HepG2 (cell line): ENCODE results near the gene CDH11. TPM values are rescaled to one million over a fixed set of nuclear protein-coding genes. Genes with fewer than 3 reads are reported as not detected.

Experiments used
- ATAC-seq: fragments of 200-7000 bp; cut with Tn5 transposase; 3 replicates; pipeline ENCODE4 v1.9.1; 2020; ENCODE audit warnings: mild to moderate bottlenecking, moderate library complexity
- BruUV-seq: library from RNA; stranded (reverse); fragments of 400-500 nt; replicated peaks from 2 replicates; lab custom pipeline; 2021; lab: Mats Ljungman, UMichigan
- CTCF ChIA-PET: fragments of 300-600 bp; formaldehyde crosslinking; extraction: SDS; loops from one replicate; lab custom pipeline; 2021; ENCODE audit warnings: low total read pairs, inconsistent platforms, low intra/inter-chr PET ratio; lab: Yijun Ruan, JAX
- POLR2A ChIA-PET: fragments of 350-600 bp; sonication (Branson Sonifier 250); formaldehyde crosslinking; loops from one replicate; lab custom pipeline; 2020; ENCODE audit warnings: antibody characterized with exemption, inconsistent platforms; lab: Yijun Ruan, JAX
- DNase-seq: peaks from one replicate; pipeline ENCODE4 v3.0.0-alpha.2; 2015; ENCODE audit warnings: low spot score
- FAIRE-seq: peaks from 3 replicates; lab custom pipeline; 2011; peaks lifted over from hg19 to GRCh38; lab: Jason Lieb, UNC
- H2AFZ ChIP-seq: one replicate; pipeline ENCODE4 v1.6.1; 2011; ENCODE audit warnings: low read length, inconsistent platforms
- H3K27ac ChIP-seq: fragments of 300-600 bp; 3 replicates; pipeline ENCODE4 v1.8.0; 2011; ENCODE audit warnings: mixed run types, mild to moderate bottlenecking, mixed read lengths, low read length, inconsistent platforms; ENCODE audit not compliant: insufficient read depth; ENCODE audit errors: extremely low read length
- H3K27me3 ChIP-seq, 2 experiments: fragments of 200-600 bp in 1 of 2; 2 replicates in 1 of 2; 3 replicates in 1 of 2; pipeline versions ENCODE4 v1.6.0 to v1.8.0; 2011; ENCODE audit warnings: low read length in 2 of 2, mild to moderate bottlenecking in 2 of 2, moderate library complexity in 2 of 2, inconsistent platforms in 1 of 2; ENCODE audit not compliant: insufficient read depth in 2 of 2, control insufficient read depth in 1 of 2
- H3K36me3 ChIP-seq, 2 experiments: fragments of 200-600 bp in 1 of 2; replicated peaks in 1 of 2; 2 replicates in 1 of 2; 3 replicates in 1 of 2; pipeline versions ENCODE4 v1.5.1 to v1.8.0; 2011; ENCODE audit warnings: low read length in 2 of 2, inconsistent platforms in 1 of 2; ENCODE audit not compliant: insufficient read depth in 2 of 2, control insufficient read depth in 1 of 2
- H3K4me1 ChIP-seq: 2 replicates; pipeline ENCODE4 v1.5.1; 2012; ENCODE audit warnings: low read length, inconsistent platforms; ENCODE audit not compliant: insufficient read depth
- H3K4me2 ChIP-seq: 2 replicates; pipeline ENCODE4 v1.6.0; 2011; ENCODE audit warnings: low read depth, low read length, inconsistent platforms
- H3K4me3 ChIP-seq, 3 experiments: fragments of 200-600 bp in 1 of 3; sonication (generic), shearing (Covaris generic) in 1 of 3; replicated peaks in 1 of 3; 2 replicates each; pipeline ENCODE4 v1.5.1; 2011 to 2016; ENCODE audit warnings: low read length in 3 of 3, inconsistent platforms in 2 of 3, low read depth in 2 of 3, mild to moderate bottlenecking in 2 of 3, control low read depth in 1 of 3, mixed read lengths in 1 of 3; ENCODE audit not compliant: insufficient read depth in 1 of 3
- H3K79me2 ChIP-seq: one replicate; pipeline ENCODE4 v1.6.1; 2011; ENCODE audit warnings: low read length, inconsistent platforms; ENCODE audit not compliant: insufficient read depth
- H3K9ac ChIP-seq: 2 replicates; pipeline ENCODE4 v1.6.0; 2011; ENCODE audit warnings: mild to moderate bottlenecking, low read depth, low read length, inconsistent platforms; ENCODE audit not compliant: insufficient read depth
- H3K9me3 ChIP-seq: 2 replicates; pipeline ENCODE4 v1.5.1; 2012; ENCODE audit warnings: mild to moderate bottlenecking, low read length
- H4K20me1 ChIP-seq: 2 replicates; pipeline ENCODE4 v1.6.0; 2011; ENCODE audit warnings: inconsistent platforms, mild to moderate bottlenecking, low read length, moderate library complexity; ENCODE audit not compliant: insufficient read depth
- CBX1 ChIP-seq: IDR thresholded peaks from one replicate; pipeline ENCODE4 v1.6.1; 2016; ENCODE audit warnings: antibody characterized with exemption, low read depth
- CBX5 ChIP-seq: sonication (generic); formaldehyde crosslinking; IDR thresholded peaks from 2 replicates; pipeline ENCODE4 v1.4.0; 2020; ENCODE audit warnings: missing genetic modification reagents, borderline replicate concordance
- HCFC1 ChIP-seq: fragments of 150-350 bp; IDR thresholded peaks from 2 replicates; pipeline ENCODE4 v1.6.1; 2014; ENCODE audit warnings: low read depth, low read length
- HNRNPLL ChIP-seq: fragments of 200-400 bp; formaldehyde crosslinking; IDR thresholded peaks from 2 replicates; pipeline ENCODE4 v1.6.1; 2017; ENCODE audit warnings: mild to moderate bottlenecking, low read depth, low read length; ENCODE audit not compliant: poor library complexity, severe bottlenecking
- ISX ChIP-seq: sonication (generic); formaldehyde crosslinking; conservative IDR thresholded peaks from 2 replicates; pipeline ENCODE4 v1.5.0; 2020; ENCODE audit warnings: missing genetic modification reagents
- KDM4B ChIP-seq: sonication (generic); formaldehyde crosslinking; IDR thresholded peaks from 2 replicates; pipeline ENCODE4 v1.4.0; 2020; ENCODE audit warnings: missing genetic modification reagents
- NFYC ChIP-seq: IDR thresholded peaks from 2 replicates; pipeline ENCODE4 v1.6.1; 2016; ENCODE audit warnings: missing genetic modification reagents, missing compliant biosample characterization
- PRDM10 ChIP-seq: sonication (generic); formaldehyde crosslinking; IDR thresholded peaks from 2 replicates; pipeline ENCODE4 v1.4.0; 2020; ENCODE audit warnings: low read depth, missing genetic modification reagents
- SKI ChIP-seq: fragments of 450-650 bp; IDR thresholded peaks from one replicate; pipeline ENCODE4 v1.6.1; 2018; ENCODE audit warnings: mild to moderate bottlenecking; ENCODE audit not compliant: partially characterized antibody
- ZFYVE20 ChIP-seq: sonication (generic); formaldehyde crosslinking; IDR thresholded peaks from 2 replicates; pipeline ENCODE4 v1.8.0; 2023; ENCODE audit warnings: low read depth, mild to moderate bottlenecking, moderate library complexity, missing genetic modification reagents, borderline replicate concordance
- ZNF30 ChIP-seq: sonication (generic); formaldehyde crosslinking; IDR thresholded peaks from 2 replicates; pipeline ENCODE4 v1.5.0; 2020; ENCODE audit warnings: mild to moderate bottlenecking, missing genetic modification reagents
- ZNF678 ChIP-seq: sonication (generic); formaldehyde crosslinking; IDR thresholded peaks from 2 replicates; pipeline ENCODE4 v1.4.0; 2020; ENCODE audit warnings: mild to moderate bottlenecking, missing genetic modification reagents
- WGBS: methylation state at CpG from one replicate; pipeline ENCODE4 v1.1.6; 2017; ENCODE audit warnings: low lambda C conversion rate; 5-methylcytosine and 5-hydroxymethylcytosine counted together
- in situ Hi-C: cut with HindIII; loops from 2 replicates; pipeline ENCODE4 v1.10.0; 2017; ENCODE audit warnings: low pct_unique_long_range_greater_than_20kb; ENCODE audit not compliant: extremely low pct_ligation_motif_present
- intact Hi-C: fragments of 100-400 bp; cut with micrococcal nuclease; formaldehyde crosslinking; loops from one replicate; pipeline ENCODE4 v1.10.0; 2022; ENCODE audit not compliant: unreplicated experiment
- polyA plus RNA-seq, 8 experiments: library from polyadenylated mRNA; depleted of rRNA in 3 of 8; stranded (reverse) in 7 of 8; unstranded in 1 of 8; fragments of >200 nt; fragmentation: Illumina TruSeq in 4 of 8; extraction: Trizol in 4 of 8; gene quantifications; 2 replicates each; pipeline versions ENCODE4 v1.2.1 to v1.2.3, GENCODE V29; 2011 to 2016; ENCODE audit warnings: low read depth in 4 of 8, missing spikeins in 1 of 8, mixed read lengths in 1 of 8; ENCODE audit not compliant: insufficient read depth in 1 of 8
- total RNA-seq, 5 experiments: library from RNA; depleted of rRNA; stranded (reverse); fragments of >200 nt; fragmentation: Illumina TruSeq; extraction: Trizol; gene quantifications; 2 replicates each; pipeline ENCODE4 v1.2.3, GENCODE V29; 2016; ENCODE audit warnings: low read depth in 1 of 5
- TF ChIP-seq, protein P1 (sequence below): IDR thresholded peaks from 2 replicates; pipeline ENCODE4 v1.6.1; 2016; ENCODE audit warnings: control low read depth
- TF ChIP-seq, protein P2 (sequence below), 2 experiments: fragments of 450-650 bp in 1 of 2; sonication (generic) in 1 of 2; formaldehyde crosslinking; IDR thresholded peaks; 2 replicates each; pipeline versions ENCODE4 v1.5.0 to v1.8.0; 2020 to 2022; ENCODE audit warnings: mild to moderate bottlenecking in 1 of 2, missing genetic modification reagents in 1 of 2

Gene CDH11
- total and polyA plus RNA-seq, 2 of the 13 experiments (the other 11 are each of a cell fraction or from before 2014, with no cell fraction given), result not detected

DNA sequence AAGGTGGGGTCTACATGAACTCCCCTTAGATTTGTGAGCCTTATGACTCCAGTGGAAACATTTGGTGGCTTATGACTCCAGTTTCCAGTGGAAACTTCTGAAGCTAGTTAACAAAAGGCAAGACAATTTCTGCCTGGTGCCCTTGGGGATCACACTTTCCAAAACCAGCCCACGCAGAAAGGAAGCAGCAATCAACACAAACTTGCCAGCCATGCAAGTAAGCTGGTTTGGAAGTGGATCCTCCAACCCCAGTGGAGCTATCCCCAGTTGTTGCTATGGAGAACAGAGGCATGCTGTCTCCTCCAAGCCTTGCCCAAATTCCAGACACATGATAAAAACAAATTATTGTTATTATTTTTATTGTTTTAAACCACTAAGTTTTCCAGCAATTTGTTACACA, 130.9 kb downstream of the CDH11 start (continued):
- TF ChIP-seq ZNF678 (CRISPR knock-in tag) (no peak), NFYC (CRISPR knock-in tag) (no peak)
- TF ChIP-seq, protein P1, sequence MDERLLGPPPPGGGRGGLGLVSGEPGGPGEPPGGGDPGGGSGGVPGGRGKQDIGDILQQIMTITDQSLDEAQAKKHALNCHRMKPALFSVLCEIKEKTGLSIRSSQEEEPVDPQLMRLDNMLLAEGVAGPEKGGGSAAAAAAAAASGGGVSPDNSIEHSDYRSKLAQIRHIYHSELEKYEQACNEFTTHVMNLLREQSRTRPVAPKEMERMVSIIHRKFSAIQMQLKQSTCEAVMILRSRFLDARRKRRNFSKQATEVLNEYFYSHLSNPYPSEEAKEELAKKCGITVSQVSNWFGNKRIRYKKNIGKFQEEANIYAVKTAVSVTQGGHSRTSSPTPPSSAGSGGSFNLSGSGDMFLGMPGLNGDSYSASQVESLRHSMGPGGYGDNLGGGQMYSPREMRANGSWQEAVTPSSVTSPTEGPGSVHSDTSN (CRISPR knock-in tag), result no peak

DNA sequence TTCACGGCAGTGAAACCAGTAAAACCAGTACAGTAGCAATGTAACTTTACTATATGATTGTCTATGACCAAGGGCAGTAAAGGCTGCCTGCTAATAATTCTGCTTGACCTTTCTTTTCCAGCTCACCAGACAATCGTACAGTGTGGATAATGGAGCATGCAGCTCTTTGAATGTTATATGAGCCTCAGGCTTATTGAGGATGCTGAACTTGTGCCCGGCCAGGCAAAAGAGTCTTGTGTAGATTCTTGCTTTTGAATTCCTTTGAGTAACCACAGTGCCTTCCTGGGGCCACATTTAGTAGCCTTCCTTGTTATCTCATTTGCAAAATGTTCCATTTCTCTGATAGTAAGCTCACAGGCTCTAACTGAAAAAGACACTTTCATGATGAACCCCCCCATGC, 131.8 kb downstream of the CDH11 start:
- no peak for DNase-seq
- H3K4me1 ChIP-seq, result no peaks in the 10 kb centered on the region
- no peak overlapping the region for H3K4me2 ChIP-seq
- WGBS, result 0% methylated on average over 3 of the region's 3 CpGs
- no peaks in the 10 kb centered on the region for H3K79me2 ChIP-seq
- H4K20me1 ChIP-seq, result no peaks in the 10 kb centered on the region
- ATAC-seq, result no peak
- CTCF ChIA-PET, result no interaction called here
- no peak for FAIRE-seq
- BruUV-seq, result no TSS peak
- POLR2A ChIA-PET, result no interaction called here
- TF ChIP-seq, protein P2, sequence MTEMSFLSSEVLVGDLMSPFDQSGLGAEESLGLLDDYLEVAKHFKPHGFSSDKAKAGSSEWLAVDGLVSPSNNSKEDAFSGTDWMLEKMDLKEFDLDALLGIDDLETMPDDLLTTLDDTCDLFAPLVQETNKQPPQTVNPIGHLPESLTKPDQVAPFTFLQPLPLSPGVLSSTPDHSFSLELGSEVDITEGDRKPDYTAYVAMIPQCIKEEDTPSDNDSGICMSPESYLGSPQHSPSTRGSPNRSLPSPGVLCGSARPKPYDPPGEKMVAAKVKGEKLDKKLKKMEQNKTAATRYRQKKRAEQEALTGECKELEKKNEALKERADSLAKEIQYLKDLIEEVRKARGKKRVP (CRISPR knock-in tag; IDR thresholded peaks at IDR 0.05), result no peak
- no peak for TF ChIP-seq HCFC1
- TF ChIP-seq SKI, result no peak
- TF ChIP-seq HNRNPLL, result no peak
- no peak for TF ChIP-seq CBX5
- TF ChIP-seq ISX (CRISPR knock-in tag), result no peak
- TF ChIP-seq PRDM10 (CRISPR knock-in tag), result no peak
- TF ChIP-seq ZNF30 (CRISPR knock-in tag), result no peak
- TF ChIP-seq ZFYVE20, result no peak
- TF ChIP-seq KDM4B (CRISPR knock-in tag), result no peak
- TF ChIP-seq CBX1, result no peak
- no peak overlapping the region for H3K27ac ChIP-seq
- no peaks in the 10 kb centered on the region for H3K27me3 ChIP-seq
- no peak overlapping the region for H3K9ac ChIP-seq
- intact Hi-C loops, result no loop called here
- peaks cover 4% of the 10 kb centered on the region for H3K9me3 ChIP-seq
- no peaks in the 10 kb centered on the region for H3K36me3 ChIP-seq
- in situ Hi-C loops, result no loop called here
- no peak overlapping the region for H3K4me3 ChIP-seq
- H2AFZ ChIP-seq, result no peak overlapping the region
